Inflammatory macrophage treated with lipopolysaccharide for 1 hour (primary cell): ENCODE measurements around the gene EFR3B.
"Not testable (repeated sequence)": the region's sequence is repeated elsewhere in the genome, so short reads cannot be mapped to it uniquely, and the experiment has no call there.

Experiments used
- DNase-seq, 2 donors: peaks; one replicate each; pipeline ENCODE4 v3.0.0-alpha.2; 2020 to 2022

Gene EFR3B, protein sequence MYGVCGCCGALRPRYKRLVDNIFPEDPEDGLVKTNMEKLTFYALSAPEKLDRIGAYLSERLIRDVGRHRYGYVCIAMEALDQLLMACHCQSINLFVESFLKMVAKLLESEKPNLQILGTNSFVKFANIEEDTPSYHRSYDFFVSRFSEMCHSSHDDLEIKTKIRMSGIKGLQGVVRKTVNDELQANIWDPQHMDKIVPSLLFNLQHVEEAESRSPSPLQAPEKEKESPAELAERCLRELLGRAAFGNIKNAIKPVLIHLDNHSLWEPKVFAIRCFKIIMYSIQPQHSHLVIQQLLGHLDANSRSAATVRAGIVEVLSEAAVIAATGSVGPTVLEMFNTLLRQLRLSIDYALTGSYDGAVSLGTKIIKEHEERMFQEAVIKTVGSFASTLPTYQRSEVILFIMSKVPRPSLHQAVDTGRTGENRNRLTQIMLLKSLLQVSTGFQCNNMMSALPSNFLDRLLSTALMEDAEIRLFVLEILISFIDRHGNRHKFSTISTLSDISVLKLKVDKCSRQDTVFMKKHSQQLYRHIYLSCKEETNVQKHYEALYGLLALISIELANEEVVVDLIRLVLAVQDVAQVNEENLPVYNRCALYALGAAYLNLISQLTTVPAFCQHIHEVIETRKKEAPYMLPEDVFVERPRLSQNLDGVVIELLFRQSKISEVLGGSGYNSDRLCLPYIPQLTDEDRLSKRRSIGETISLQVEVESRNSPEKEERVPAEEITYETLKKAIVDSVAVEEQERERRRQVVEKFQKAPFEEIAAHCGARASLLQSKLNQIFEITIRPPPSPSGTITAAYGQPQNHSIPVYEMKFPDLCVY

DNA sequence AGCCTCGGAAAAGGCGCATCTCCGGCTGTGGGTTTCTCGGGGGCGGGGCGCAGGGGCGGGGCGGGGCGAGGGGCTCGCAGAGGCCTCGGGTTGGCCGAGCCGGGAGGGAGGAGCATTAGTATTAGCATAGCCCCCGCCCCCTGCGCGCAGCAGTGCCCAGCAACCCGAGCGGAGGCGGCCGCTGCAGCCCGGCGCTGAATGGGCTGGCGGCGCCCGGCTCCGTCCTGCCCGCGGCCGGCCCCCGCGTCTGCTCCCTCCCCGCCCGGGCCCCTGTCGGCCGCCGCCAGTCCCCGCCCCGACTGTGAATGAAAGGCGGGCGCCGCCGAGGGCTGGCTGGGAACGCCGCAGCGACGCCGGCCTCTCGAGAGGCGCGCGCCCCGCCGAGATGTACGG is at the start of gene EFR3B:
Gene EFR3B (plus strand): TSS at position 149 of the 393 bp plus-strand sequence. CDS start 237 bp downstream, at position 386.
- DNase-seq, result peak; percentile 92 to 94

DNA sequence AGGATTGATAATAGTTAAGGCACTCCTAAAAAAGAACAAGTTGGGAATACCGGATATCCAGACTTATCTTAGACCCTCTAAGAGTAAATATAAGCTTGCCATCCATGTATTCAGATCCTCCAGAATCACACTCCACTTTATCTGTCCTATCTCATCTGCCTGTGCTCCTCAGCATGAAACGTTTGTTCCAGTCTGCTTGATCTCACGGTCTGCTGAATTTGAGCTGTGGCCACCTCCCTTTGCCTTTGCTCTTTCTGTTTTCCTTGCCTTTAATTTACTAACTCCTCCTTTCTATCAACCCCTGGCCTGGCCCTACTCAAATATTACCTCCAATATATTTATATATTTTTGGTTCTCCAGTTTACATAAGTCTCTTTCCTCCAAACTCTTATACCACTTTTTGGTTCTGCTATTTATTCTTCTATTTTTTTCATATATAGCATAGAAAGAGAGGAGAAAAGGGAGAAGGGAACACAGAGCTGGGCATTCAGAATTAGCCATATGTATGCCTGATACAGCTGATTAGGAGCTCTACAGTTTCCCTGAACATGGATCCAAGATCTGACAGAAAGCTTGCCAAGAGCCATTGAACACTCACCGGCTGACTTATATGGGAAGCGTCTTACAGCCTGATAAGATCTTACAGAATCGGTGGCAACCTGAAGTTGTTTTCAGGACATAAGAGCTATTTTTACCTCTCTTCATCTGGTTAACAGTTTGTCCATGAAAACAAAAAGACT is 48.3 kb upstream of the EFR3B start:
- no peak for DNase-seq

DNA sequence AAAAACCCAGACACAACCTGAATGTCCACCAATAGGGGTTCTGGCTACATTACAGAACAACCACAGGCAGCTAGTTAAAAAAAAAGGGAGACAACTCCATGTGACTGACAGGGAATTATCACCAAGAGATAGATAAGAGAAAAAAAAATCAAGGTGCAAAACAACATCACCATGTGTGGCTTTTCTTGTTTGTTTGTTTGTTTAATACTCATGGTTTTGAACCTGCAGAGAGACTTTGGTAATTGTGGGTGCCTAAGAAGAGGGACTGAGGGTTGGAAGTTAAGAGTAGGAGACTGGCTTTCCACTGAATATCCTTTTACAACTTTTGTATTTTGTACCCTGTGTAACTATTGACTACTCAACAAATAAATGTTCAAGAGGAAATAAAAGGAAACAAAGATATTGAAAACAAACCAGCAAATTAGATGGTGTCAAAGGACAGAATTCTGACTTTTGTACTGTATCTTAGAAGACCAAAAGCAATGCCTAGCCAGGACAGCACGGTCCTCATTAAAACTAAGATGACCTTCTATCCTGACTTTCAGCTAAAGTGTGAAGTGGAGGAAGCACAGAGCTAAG is 47.6 kb upstream of the EFR3B start:
- DNase-seq, result no peak

DNA sequence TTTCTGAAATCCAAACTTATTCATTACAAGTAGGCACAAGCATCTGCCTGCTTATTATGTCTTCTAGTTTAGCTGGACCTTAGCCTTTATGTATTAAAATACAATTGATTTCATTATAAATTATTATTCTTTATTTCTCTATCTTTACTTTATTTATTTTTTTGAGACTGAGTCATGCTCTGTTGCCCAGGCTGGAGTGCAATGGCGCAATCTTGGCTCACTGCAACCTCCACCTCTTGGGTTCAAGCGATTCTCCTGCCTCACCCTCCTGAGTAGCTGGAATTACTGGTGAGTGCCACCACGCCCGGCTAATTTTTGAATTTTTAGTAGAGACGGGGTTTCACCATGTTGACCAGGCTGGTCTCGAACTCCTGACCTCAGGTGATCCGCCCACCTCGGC is 42.8 kb upstream of the EFR3B start:
- DNase-seq, result not testable (repeated sequence)

DNA sequence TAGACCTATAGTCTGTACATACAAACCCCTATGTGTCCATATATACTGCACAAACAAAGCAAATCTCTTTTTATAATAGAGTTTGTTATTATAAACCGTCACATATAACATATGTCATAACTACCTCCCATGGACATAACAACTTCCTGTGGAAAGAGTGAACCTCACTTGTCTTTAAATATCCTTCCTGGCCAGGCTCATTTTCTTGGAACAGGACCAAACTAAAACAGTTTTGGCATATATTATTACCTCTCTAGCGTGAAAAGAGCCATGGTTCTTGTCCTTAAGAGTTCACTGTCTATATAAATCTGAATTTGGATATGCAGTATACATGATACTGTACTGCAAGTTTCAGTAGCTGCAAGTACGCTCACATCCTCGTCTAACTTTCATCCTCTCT is 41.8 kb upstream of the EFR3B start:
- no peak for DNase-seq

DNA sequence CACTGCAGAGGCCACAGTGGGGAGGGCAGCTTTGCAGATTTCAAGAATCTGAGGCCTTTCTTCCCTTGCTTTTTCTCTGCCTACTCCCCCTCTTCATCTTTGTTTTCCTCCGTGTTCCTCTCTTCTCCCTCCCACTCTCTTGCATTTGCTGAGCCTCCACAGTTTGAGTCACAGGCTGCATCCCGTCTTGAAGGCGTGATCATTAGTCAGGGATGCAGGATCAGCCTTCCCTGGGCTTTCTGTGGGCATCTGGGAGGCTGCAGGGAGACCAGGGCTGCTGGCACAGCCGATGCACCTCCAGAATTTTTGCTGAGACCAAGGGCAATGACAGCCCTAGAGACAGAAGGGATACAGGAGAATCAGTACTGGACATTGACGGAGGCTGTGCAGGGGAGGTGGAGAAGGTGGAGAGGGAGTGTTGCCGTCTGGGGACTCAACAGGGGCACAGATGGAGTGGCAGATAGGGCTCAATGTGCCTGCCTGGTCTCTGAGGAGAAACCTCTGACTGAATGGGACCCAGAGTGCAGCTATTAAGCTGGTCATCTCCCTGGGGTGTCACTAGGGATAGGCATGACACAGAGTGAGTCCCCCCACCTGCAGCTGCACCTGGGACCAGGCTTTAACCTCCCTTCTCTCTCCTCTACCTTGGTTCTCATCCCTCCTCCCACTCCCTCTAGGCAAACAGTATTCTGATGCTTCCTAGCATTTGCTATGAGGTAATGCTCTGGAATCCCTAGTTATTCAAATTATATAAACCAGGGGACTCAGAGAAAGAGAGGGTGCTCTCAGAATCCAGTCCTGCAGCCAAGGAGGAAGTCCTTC is 41.2 kb upstream of the EFR3B start:
- peak in 1 of 2 donors; percentile 36 for DNase-seq

DNA sequence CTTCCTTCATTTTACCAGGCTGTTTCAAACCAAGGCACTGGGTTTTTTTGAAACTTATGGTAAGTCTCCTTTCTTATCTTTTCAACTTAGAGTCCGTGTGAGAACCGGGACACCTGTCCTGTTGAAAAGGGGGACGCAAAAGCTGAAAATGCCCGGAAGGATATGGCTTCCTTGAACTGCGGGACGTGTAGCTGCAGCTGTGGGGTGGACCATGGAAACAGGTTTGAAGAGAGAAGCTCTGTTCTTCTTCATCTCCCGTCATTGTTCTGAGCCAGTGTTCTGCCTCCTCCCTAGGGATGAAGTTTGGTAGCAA is 40.6 kb upstream of the EFR3B start:
- DNase-seq, result no peak

DNA sequence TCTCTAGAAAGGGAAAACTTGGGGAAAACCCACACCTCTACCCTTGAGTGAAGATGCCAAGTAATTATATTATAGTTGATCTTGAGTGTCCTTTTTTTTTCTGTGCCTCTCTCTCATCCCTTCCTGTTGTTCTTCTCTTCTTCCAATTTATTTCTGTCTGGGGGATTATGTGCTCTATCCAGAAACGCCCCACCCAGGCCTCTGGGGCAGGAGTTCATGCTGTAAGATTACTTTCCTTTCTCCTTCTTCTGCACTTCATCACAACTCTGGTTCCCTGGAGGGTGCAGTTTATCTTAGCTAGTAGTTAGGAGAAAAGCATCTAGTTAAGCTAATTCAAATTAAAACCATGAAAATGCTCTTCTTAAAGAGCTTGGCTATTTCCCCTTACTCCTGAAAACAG is 39.8 kb upstream of the EFR3B start:
- DNase-seq, result no peak

DNA sequence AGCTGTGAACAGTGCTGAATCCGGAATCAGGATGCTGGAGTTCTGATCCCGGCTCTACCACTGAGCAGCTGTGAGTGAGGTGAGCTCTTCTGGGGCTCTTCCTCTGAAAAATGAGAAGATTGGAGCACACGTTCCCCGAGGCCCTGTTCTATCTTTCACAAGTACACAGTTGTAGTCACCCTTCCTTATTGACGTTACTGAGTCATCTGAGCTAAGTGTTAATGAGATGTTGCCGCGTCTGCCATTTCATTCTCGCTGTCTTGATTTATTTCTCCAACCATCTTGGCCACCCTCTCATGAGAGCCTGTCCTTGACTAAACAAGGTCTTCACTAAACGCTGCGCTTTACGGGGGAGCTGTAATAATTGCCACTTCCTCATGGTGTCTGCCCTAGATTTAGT is 31.9 kb upstream of the EFR3B start:
- DNase-seq, result no peak

DNA sequence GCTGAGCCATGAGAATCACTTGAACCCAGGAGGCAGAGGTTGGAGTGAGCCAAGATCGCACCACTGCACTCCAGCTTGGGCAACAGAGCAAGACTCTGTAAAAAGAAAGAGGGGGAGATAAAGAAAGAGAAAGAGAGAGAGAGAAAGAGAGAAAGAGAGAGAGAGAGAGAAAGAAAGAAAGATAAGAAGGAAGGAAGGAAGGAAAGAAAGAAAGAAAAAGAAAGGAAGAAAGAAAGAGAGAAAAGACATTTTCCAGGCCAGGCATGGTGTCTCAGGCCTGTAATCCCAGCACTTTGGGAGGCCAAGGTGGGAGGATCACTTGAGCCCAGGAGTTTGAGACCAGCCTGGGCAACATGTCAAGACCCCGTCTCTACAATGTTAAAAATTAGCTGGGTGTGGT is 30.5 kb upstream of the EFR3B start:
- not testable (repeated sequence) for DNase-seq

DNA sequence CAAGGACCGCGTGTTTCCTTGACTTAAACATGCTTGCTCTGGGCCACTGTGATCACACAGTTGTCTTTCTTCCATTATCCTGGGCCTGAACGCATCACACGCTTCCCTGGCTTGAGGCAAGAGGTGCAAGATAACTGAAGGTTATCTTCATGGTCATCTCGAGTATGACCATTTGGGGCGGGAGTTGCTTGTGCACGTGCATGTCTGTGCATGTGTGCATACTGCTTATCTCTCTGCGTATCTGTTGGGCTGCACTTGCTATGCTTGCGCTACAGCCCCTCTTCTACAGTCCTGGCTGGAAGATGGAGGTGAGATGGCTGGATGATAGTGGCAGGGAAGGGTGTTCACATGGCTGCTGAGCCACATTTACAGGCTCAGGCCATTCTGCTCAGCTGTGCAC is 27.2 kb upstream of the EFR3B start:
- DNase-seq, result no peak

DNA sequence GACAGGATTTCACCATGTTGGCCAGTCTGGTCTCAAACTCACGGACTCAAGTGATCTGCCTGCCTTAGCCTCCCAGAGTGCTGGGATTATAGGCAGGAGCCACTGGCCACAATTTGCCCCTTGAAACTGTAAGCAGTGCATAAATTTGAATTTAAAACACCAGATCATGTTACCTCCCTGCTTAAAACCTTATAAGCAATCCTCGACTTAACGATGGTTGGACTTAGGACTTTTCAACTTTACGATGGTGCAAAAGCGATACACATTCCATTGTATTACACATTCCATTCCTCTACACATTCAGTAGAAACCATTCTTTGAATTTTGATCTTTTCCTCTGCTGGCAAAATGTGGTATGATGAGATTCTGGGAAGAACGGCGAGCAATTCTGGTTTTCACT is 23.2 kb upstream of the EFR3B start:
- no peak for DNase-seq

DNA sequence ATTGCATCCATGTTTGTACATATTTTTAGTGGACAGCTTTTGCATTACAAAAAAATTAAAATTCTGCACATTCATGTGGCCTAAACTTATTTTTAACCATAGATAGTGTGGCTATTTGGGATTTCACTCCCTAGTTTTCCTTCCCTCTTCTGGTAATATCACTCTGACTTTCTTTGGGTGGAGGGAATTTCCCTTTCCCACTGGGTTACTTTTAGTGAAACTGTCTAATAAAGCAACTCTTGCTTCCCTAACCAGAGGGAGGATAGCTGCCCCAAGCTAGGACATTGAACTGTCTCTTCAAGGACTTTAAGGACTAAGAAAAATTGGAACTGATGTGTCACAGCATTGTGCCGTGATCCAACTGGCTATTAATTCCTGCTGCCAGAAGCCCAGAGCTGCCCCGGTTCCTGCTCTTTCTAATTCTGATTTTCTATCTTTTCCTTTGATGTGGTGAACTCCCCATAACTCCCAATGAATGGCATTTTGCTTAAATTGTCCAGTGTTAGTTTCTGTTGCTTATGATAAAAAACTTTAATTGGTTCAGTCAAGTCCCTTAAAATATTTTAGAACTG is 20.0 kb upstream of the EFR3B start:
- DNase-seq, result peak; percentile 44 to 51

DNA sequence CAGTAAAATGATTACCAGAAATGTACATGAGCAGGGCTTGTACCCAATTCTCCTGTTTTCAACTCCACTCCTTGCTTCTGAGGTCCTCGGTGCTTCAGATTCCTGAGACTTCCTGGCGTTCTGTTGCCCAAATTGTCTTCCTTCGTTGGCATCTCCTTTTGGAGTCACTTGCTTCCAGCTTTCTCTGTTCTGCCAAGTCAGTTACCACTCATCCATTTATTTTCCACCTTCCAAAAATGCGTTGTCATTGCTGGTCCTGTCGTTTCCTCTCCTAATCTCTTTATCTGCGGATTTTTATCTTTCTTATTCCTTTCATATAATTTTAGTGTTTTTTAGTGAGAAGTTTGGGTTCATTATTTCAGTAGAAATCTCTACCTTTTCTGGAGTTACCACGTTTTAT is 18.5 kb upstream of the EFR3B start:
- no peak for DNase-seq

DNA sequence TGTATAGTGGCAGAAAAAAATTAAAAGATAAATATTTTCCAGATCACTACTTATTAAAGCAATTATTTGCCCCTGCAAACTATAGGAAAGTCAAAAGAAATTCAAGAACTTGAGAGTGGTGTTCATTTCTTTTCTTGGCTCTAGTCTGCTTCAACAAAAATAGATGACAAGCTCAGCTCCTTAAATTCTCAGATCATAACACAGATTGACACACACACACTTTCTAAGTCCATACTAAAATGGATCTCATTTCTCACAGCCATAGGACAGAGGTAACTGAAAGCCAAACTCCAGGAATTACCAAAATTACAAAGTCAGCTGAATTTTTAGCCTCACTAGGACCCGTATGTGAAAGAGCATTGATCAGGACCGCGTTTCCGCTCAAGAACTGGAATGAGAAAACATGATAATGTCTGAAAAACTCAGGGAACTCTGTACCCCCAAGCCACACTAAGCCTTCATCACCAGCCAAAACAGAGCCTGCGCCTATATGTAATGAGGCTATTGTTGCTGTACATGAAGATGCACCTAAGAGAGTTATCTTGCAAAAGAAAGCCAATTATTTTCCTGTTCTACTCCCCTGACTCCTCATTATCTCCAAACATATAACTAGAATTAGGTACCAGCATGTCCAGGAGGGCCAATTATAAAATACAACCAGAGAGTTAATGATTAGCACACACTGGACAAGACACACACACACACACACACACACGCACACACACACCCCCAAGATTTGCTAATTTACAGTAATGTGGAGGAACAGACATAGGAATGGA is 16.5 kb upstream of the EFR3B start:
- DNase-seq, result no peak

DNA sequence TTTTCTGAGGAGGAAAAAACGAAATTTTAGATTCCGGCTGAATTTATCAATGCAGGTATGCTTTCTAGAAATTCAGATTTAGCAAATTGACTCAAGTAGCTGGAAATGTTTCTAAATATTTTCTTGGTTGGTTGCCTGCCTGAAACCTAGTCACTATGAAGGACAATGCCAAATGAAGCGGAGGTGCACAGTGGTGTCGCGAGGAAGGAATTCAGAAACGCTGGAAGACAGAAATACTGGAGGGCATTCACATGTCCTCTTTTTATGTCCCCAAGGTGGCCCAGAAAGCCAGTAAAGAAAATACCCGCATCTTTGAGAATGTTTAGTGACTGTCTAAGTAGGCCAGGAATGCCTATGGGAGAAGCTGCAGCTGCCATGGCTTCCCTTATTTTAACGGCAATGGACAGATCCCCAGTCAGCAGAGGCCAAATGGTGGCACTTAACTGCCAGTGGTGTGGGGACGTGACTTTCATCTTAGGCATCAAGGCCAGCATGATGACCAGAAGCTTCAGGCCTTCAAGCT is 15.8 kb upstream of the EFR3B start:
- no peak for DNase-seq

DNA sequence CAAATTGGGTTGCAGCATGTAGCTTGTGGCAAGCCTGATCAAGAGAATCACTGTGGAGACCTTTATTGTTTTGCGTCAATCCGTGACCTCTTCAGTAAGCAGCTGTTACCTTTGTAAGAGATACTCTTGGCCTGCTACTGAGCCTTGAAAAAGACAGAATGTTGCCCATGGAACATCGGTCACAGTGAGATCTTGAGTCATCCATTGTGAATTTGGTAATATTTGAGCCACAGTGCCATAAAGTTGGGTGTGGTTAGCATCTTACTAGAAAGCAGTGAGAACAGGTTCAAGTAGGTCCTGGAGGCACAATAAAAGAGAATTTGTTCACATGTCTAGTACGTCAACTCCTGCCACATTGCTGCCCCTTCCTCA is 12.7 kb upstream of the EFR3B start:
- no peak for DNase-seq

DNA sequence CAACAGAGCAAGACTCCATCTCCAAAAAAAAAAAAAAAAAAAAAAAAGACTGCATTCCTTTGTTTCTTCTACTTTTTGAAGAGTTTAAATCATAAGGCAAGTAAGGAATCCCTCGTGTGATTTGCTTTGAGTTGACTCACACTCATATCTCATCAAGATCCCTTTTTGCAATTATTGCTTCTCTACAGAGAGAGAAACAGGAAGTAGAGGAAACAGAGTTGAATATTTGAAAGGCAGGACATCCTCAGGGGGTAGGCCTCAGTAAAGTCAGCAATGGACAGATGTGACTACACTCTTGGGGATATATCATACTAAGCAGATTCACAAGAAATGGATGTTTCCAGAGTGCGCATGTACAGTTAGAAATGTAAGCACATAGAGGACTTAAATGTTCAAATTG is 11.2 kb upstream of the EFR3B start:
- DNase-seq, result peak; percentile 70 to 77

DNA sequence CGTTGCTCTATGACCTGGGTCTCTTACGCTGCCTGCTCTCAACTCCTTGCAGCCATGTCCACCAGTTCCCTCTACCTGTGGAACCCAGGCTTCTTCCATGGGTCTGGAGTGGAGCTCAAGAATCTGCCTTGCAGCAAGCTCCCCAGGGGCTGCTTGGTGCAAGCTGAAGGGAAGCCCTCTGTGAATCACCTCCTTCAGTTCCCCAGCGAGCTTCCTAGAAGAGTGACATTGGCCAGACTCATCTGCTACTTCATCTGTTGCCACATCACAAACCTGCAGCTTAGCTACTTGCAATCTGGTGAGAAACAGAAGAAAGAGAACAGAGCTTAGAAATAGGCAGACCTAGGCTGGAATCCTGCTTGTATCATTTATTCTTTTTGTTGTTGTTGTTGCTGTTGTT is 9.8 kb upstream of the EFR3B start:
- peak; percentile 66 to 75 for DNase-seq

DNA sequence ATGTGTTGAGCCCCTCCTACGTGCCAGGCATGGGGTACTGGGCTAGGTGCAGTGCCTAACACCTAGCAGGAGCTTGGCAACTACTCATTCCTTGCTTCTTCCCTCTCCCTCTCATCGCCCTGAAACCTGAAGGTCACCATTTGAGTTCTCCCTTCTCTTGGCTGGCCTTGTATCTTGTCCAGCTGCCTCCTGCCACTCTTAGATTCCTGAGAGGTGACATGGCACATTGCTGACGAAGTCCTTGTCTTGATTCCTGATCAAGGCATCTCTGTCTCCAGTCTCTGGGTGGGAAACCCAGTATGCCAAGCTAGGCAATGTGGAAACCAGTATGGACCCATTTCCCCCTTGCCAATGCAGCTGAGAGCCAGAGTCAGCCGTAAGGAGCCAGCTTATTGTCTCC is 9.0 kb upstream of the EFR3B start:
- no peak for DNase-seq

DNA sequence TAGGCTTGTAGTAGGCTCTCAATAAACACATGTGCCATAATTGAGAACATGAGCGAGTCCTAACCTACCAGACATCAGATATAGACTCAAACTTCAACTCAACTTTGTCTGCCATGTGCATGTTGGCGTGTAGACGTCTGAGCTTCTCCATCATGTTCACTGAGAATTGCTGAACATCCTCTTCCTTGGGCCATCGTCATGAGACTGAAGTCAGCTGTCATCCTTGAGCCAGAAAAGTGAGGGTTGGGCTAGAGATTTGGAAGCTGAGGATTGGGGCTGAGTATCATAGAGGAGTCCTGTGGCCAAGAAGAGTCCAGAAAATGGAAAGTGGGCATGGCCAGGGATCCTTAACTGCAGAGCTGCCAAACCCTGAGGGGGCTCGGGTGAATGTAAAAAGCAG is 7.8 kb upstream of the EFR3B start:
- no peak for DNase-seq
